Stimulated activated naive B cell treated with anti-CD40 and anti-IgM and Interleukin-4, amounts not matched to agents 10 μg/mL and 1 μg/mL and 100 μg/mL, for 72 hours (primary cell): Measurements from ENCODE around the gene CSNK2A1.
"Not testable (repeated sequence)": the region's sequence is repeated elsewhere in the genome, so short reads cannot be mapped to it uniquely, and the experiment has no call there.

Source experiments
- ATAC-seq, 2 donors: fragments of 150-1000 bp; cut with Tn5 transposase; replicated peaks; 2 replicates each; pipeline ENCODE4 v1.10.0; 2021; ENCODE audit warnings: moderate library complexity in 1 of 2
- DNase-seq: peaks from one replicate; pipeline ENCODE4 v3.0.0; 2021
- H3K27ac Mint-ChIP-seq: one replicate; pipeline ENCODE4 v1.8.0; 2022; ENCODE audit warnings: mild to moderate bottlenecking, mixed read lengths
- H3K27me3 Mint-ChIP-seq, 2 donors: one replicate each; pipeline ENCODE4 v1.8.0; 2022; ENCODE audit warnings: mixed read lengths in 2 of 2
- H3K36me3 Mint-ChIP-seq, 2 donors: one replicate each; pipeline ENCODE4 v1.8.0; 2022; ENCODE audit warnings: mixed read lengths in 2 of 2, mild to moderate bottlenecking in 1 of 2
- H3K4me1 Mint-ChIP-seq, 2 donors: one replicate each; pipeline ENCODE4 v1.8.0; 2022; ENCODE audit warnings: mixed read lengths in 2 of 2, mild to moderate bottlenecking in 1 of 2
- H3K4me3 Mint-ChIP-seq, 2 donors: one replicate each; pipeline ENCODE4 v1.8.0; 2022; ENCODE audit warnings: mild to moderate bottlenecking in 2 of 2, mixed read lengths in 2 of 2, moderate library complexity in 1 of 2
- H3K9me3 Mint-ChIP-seq, 2 donors: one replicate each; pipeline ENCODE4 v1.8.0; 2022; ENCODE audit warnings: mixed read lengths in 2 of 2, mild to moderate bottlenecking in 1 of 2

The CSNK2A1 gene

GRCh38 chr20:460180-460579, 83.4 kb downstream of the CSNK2A1 start:
- Mint-ChIP-seq H3K36me3 (peaks cover 2 to 8% of the 10 kb centered on the region in 2 donors), H3K27ac (no peak overlapping the region), H3K4me1 (peaks cover 22 to 42% of the 10 kb centered on the region in 2 donors), H3K9me3 (no peaks in the 10 kb centered on the region), H3K4me3 (peak overlapping the region in 1 of 2 donors; percentile 11), H3K27me3 (no peaks in the 10 kb centered on the region)
- no peak for DNase-seq
- no peak for ATAC-seq

- H3K36me3 Mint-ChIP-seq = peaks cover 2 to 8% of the 10 kb centered on the region in 2 donors
- H3K27ac Mint-ChIP-seq = no peak overlapping the region
- peaks cover 22 to 42% of the 10 kb centered on the region in 2 donors for H3K4me1 Mint-ChIP-seq
- ATAC-seq (no peak), DNase-seq (no peak)
- no peaks in the 10 kb centered on the region for H3K27me3 Mint-ChIP-seq
- H3K4me3 Mint-ChIP-seq = no peak overlapping the region
- no peaks in the 10 kb centered on the region for H3K9me3 Mint-ChIP-seq
These were observed 84.8 kb downstream of the CSNK2A1 start for GRCh38 chr20:458776-459175.

DNA sequence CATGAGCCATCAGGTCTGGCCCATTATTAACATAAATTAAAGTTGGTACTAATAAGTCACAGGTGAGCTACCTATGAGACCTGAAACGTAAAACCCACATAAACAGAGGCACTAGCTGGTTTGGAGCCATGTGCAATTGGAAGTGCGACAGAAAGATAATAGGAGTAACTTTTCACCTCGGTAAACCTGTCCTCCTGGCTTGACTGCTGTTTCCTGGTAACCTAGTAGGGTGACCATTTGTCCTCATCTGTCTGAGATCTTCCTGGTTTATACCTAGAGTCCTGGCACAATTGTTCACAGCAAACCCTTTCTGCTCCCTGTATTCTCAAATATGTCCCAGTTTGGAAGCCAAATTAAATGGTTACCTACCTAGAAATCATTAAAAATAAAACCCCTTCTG, 88.6 kb downstream of the CSNK2A1 start:
- Mint-ChIP-seq H3K27ac (no peak overlapping the region), H3K4me1 (peaks cover 10 to 25% of the 10 kb centered on the region in 2 donors), H3K36me3 (peaks cover 2 to 8% of the 10 kb centered on the region in 2 donors), H3K27me3 (no peaks in the 10 kb centered on the region), H3K4me3 (no peak overlapping the region), H3K9me3 (no peaks in the 10 kb centered on the region)
- ATAC-seq = no peak
- DNase-seq = no peak

DNA sequence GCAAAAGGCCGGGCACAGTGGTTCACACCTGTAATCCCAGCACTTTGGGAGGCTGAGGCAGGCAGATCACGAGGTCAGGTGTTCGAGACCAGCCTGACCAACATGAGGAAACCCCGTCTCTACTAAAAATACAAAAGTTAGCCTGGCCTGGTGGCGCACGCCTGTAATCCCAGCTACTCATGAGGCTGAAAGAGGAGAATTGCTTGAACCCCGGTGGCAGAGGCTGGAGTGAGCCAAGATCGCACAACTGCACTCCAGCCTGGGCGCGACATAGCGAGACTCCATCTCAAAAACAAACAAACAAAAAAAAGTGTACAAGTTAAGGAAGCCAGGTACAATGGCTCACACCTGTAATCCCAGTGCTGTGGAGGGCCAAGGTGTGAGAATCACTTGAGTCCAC, 91.6 kb downstream of the CSNK2A1 start:
- H3K27ac Mint-ChIP-seq, H3K4me3 Mint-ChIP-seq, H3K27me3 Mint-ChIP-seq, H3K9me3 Mint-ChIP-seq, H3K36me3 Mint-ChIP-seq, ATAC-seq, DNase-seq, H3K4me1 Mint-ChIP-seq: not testable (repeated sequence)

GRCh38 chr20:445514-446336, 97.9 kb downstream of the CSNK2A1 start:
- Mint-ChIP-seq H3K27me3 (no peaks in the 10 kb centered on the region), H3K9me3 (no peaks in the 10 kb centered on the region), H3K27ac (no peak overlapping the region), H3K4me1 (peaks cover 4 to 8% of the 10 kb centered on the region in 2 donors), H3K4me3 (no peak overlapping the region), H3K36me3 (peaks cover 33 to 46% of the 10 kb centered on the region in 2 donors)
- no peak for ATAC-seq
- DNase-seq = no peak

GRCh38 chr20:444862-445426, 98.6 kb downstream of the CSNK2A1 start:
- Mint-ChIP-seq H3K27ac (no peak overlapping the region), H3K4me1 (peaks cover 6 to 10% of the 10 kb centered on the region in 2 donors), H3K27me3 (no peaks in the 10 kb centered on the region), H3K9me3 (no peaks in the 10 kb centered on the region), H3K4me3 (no peak overlapping the region), H3K36me3 (peaks cover 36 to 51% of the 10 kb centered on the region in 2 donors)
- ATAC-seq = no peak
- DNase-seq = no peak

- ATAC-seq (no peak), DNase-seq (no peak)
- no peaks in the 10 kb centered on the region for H3K27me3 Mint-ChIP-seq
- H3K9me3 Mint-ChIP-seq = no peaks in the 10 kb centered on the region
- no peak overlapping the region for H3K4me3 Mint-ChIP-seq
- H3K27ac Mint-ChIP-seq = no peak overlapping the region
- H3K4me1 Mint-ChIP-seq = peaks cover 14 to 18% of the 10 kb centered on the region in 2 donors
- H3K36me3 Mint-ChIP-seq = peaks cover 41 to 56% of the 10 kb centered on the region in 2 donors
These were observed 99.5 kb downstream of the CSNK2A1 start for GRCh38 chr20:444117-444516.

DNA sequence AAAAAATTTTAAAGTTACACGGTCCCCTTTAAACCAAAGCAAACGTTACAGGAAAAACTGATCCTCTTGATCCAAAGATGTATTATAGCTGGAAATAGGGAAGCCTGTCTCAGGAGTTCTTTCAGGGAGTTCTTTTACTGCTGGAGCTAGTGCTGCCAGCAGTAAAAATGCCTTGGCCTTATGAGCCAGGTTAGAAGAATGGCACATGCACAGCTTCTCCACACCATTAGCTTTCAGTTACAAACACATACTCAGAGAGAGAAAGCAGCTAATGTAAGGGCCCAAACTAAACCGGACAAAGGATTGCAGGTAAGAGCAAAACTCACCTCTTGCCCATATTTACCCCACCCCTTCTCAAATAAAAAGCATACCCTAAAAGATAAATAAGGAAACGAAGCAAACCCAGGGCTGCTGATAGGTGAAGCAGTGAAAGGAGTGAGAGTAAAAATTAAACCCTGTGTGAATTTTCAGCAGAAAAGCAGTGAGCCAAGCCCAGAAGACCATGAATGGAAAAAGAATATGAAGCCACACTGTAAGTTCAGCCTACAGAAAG, 100.3 kb downstream of the CSNK2A1 start:
- no peaks in the 10 kb centered on the region for H3K9me3 Mint-ChIP-seq

DNA sequence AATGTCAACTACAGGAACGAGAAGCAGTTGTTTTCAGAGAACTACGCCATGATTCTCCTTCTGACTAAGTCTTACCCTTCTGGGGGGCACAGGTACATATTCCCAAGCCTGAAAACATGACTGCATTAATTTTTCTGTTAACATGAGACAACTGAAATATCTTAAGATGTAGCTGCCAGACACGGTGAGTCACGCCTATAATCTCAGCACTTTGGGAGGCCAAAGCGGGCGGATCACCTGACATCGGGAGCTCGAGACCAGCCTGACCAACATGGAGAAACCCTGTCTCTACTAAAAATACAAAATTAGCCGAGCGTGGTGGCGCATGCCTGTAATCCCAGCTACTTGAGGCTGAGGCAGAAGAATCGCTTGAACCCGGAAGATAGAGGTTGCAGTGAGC, 103.0 kb downstream of the CSNK2A1 start:
- Mint-ChIP-seq H3K4me3 (no peak overlapping the region), H3K27ac (no peak overlapping the region), H3K36me3 (peaks cover 51 to 76% of the 10 kb centered on the region in 2 donors), H3K4me1 (peaks cover 31 to 39% of the 10 kb centered on the region in 2 donors), H3K27me3 (no peaks in the 10 kb centered on the region), H3K9me3 (no peaks in the 10 kb centered on the region)
- ATAC-seq (no peak), DNase-seq (no peak)

More for the DNA sequence above, 100.3 kb downstream of the CSNK2A1 start:
- no peak for DNase-seq
- Mint-ChIP-seq H3K4me3 (no peak overlapping the region), H3K4me1 (peaks cover 22 to 27% of the 10 kb centered on the region in 2 donors), H3K27me3 (no peaks in the 10 kb centered on the region), H3K27ac (peak overlapping the region; percentile 14), H3K36me3 (peaks cover 44 to 59% of the 10 kb centered on the region in 2 donors)
- no peak for ATAC-seq

GRCh38 chr20:440148-440547, 103.4 kb downstream of the CSNK2A1 start:
- Mint-ChIP-seq H3K27me3 (no peaks in the 10 kb centered on the region), H3K27ac (no peak overlapping the region), H3K4me1 (peaks cover 31 to 36% of the 10 kb centered on the region in 2 donors), H3K9me3 (no peaks in the 10 kb centered on the region), H3K4me3 (no peak overlapping the region), H3K36me3 (peaks cover 54 to 78% of the 10 kb centered on the region in 2 donors)
- DNase-seq (no peak), ATAC-seq (no peak)

- peak overlapping the region; percentile 85 for H3K27ac Mint-ChIP-seq
- ATAC-seq = peak; percentile 60 to 71
These were observed 104.8 kb downstream of the CSNK2A1 start for GRCh38 chr20:438571-439469.

GRCh38 chr20:437787-438486, 105.7 kb downstream of the CSNK2A1 start:
- Mint-ChIP-seq H3K4me3 (peak overlapping the region in 1 of 2 donors; percentile 14), H3K4me1 (peaks cover 42 to 50% of the 10 kb centered on the region in 2 donors), H3K9me3 (no peaks in the 10 kb centered on the region), H3K36me3 (peaks cover 46 to 79% of the 10 kb centered on the region in 2 donors), H3K27ac (peak overlapping the region; percentile 85), H3K27me3 (no peaks in the 10 kb centered on the region)
- no peak for DNase-seq
- ATAC-seq = no peak

More at GRCh38 chr20:438571-439469, 104.8 kb downstream of the CSNK2A1 start:
- Mint-ChIP-seq H3K36me3 (peaks cover 47 to 79% of the 10 kb centered on the region in 2 donors), H3K4me3 (peak overlapping the region; percentile 14 to 62), H3K9me3 (no peaks in the 10 kb centered on the region), H3K27me3 (no peaks in the 10 kb centered on the region), H3K4me1 (peaks cover 34 to 41% of the 10 kb centered on the region in 2 donors)
- no peak for DNase-seq

DNA sequence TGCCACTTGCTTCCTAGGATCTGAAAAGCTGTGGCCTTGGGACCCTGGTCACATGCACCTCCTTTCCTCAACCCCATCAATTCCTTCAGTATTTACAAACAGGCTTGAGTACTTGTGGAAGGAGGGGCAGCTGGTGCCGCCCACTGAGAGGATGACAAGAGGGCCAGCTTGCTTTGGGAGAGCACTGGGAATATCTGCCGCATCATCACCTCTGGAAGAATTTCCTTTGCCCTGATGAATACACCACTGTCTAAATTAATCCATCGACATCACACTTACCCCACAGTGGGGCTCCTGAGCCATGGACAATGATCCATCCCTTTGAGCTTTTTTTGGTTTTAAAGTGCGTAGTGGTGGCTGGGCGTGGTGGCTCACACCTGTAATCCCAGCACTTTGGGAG, 107.1 kb downstream of the CSNK2A1 start:
- Mint-ChIP-seq H3K4me3 (no peak overlapping the region), H3K4me1 (peaks cover 48 to 57% of the 10 kb centered on the region in 2 donors), H3K27ac (peak overlapping the region; percentile 47), H3K9me3 (no peaks in the 10 kb centered on the region), H3K27me3 (no peaks in the 10 kb centered on the region), H3K36me3 (peaks cover 44 to 73% of the 10 kb centered on the region in 2 donors)
- DNase-seq = no peak
- no peak for ATAC-seq
